IMR-90 (cell line): ENCODE measurements around the gene HOXA2. TPM values are rescaled to one million over a fixed set of nuclear protein-coding genes. Genes with fewer than 3 reads are reported as not detected.

Experiments
- FOS ChIP-seq: fragments of 150-350 bp; IDR thresholded peaks from 2 replicates; pipeline ENCODE4 v1.6.1; 2016; ENCODE audit warnings: low read depth, low read length
- MAFK ChIP-seq: IDR thresholded peaks from 2 replicates; pipeline ENCODE4 v1.6.1; 2012; ENCODE audit warnings: low read depth, low read length, improper control_type of control experiment
- NFE2L2 ChIP-seq: fragments of 150-350 bp; IDR thresholded peaks from 2 replicates; pipeline ENCODE4 v1.6.1; 2016; ENCODE audit warnings: low read depth, mild to moderate bottlenecking, low read length
- POLR2A ChIP-seq: IDR thresholded peaks from 2 replicates; pipeline ENCODE4 v1.6.1; 2012; ENCODE audit warnings: mild to moderate bottlenecking, low read depth, low read length
- RAD21 ChIP-seq: IDR thresholded peaks from 2 replicates; pipeline ENCODE4 v1.6.1; 2012; ENCODE audit warnings: low read length, improper control_type of control experiment
- RFX5 ChIP-seq: IDR thresholded peaks from 2 replicates; pipeline ENCODE4 v1.8.0; 2012; ENCODE audit warnings: low read depth, mild to moderate bottlenecking, low read length, moderate library complexity
- USF2 ChIP-seq: fragments of 150-350 bp; IDR thresholded peaks from 2 replicates; pipeline ENCODE4 v1.6.1; 2017; ENCODE audit warnings: mild to moderate bottlenecking, antibody characterized with exemption, low read length, low read depth
- polyA plus RNA-seq, 3 experiments: library from polyadenylated mRNA; depleted of rRNA; stranded (reverse); fragments of >200 nt; gene quantifications; 2 replicates each; pipeline ENCODE4 v1.2.3, GENCODE V29; 2012; ENCODE audit warnings: low replicate concordance in 1 of 3
- total RNA-seq: library from RNA; depleted of rRNA; stranded (reverse); fragments of >200 nt; gene quantifications from 2 replicates; pipeline ENCODE4 v1.2.3, GENCODE V29; 2012

HOXA2 gene
- total and polyA plus RNA-seq, 2 of the 4 experiments (the other 2 are of a cell fraction), result 1.6 to 3.9 TPM

DNA sequence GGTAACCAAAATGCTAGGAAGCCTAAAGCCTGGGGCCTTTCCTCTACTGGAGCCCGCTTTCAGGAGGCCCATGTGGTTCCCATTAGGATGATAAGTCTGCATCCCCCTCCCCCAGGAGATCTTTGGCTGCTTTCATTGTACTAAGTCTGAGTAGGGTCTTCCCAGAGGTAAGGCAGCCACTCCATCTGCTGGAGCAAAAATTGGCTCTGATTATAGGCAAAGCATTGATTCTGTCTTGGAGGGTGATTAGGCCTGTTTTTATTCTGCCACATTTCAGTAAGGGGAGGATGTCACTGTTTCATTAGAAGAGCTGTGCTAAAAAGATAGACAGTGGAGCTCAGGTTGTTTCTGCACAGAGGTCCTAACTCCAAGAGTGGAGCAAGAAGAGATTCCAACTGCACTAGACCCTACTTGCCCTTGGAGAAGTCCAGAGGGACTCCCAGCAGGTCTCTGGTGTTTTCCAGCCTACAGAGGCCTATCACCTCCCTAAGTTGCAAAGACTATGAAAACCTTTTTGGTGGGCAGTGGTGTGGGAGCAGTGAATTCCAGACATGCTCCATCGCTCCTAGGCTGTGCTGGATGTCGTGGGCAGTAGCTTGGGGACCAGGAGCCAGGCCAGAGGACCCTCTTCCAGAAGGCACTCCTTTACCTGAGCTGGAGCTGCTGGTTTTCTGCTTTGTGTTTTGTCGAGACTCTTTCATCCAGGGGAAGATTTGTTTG lies 7.1 kb upstream of the HOXA2 start (continued):
- TF ChIP-seq FOS (no peak), NFE2L2 (no peak), USF2 (no peak), POLR2A (no peak), RAD21 (no peak), RFX5 (no peak), MAFK (no peak)
